GM23338 (cell line): ENCODE measurements around the gene APC. TPM values are rescaled to one million over a fixed set of nuclear protein-coding genes. Genes with fewer than 3 reads are reported as not detected.

ENCODE experiments used
- ATAC-seq: fragments of 200-7000 bp; cut with Tn5 transposase; 3 replicates; pipeline ENCODE4 v1.9.1; 2020
- DNase-seq: peaks from one replicate; pipeline ENCODE4 v3.0.0-alpha.2; 2015; ENCODE audit warnings: low spot score
- H2AFZ ChIP-seq: fragments of 200-600 bp; sonication (generic); 2 replicates; pipeline ENCODE4 v1.8.0; 2016; ENCODE audit warnings: antibody characterized with exemption, mild to moderate bottlenecking, moderate library complexity
- H3F3A ChIP-seq: fragments of 200-600 bp; sonication (generic); replicated peaks from 2 replicates; pipeline ENCODE4 v1.8.0; 2017; ENCODE audit warnings: antibody characterized with exemption, mixed run types, low read depth
- H3K27ac ChIP-seq: fragments of 200-600 bp; sonication (generic); 2 replicates; pipeline ENCODE4 v1.6.1; 2016; ENCODE audit warnings: low read depth
- H3K27me3 ChIP-seq: fragments of 200-600 bp; sonication (generic); 2 replicates; pipeline ENCODE4 v1.8.0; 2016; ENCODE audit warnings: mild to moderate bottlenecking, mixed run types, moderate library complexity; ENCODE audit not compliant: insufficient read depth
- H3K36me3 ChIP-seq: fragments of 200-600 bp; sonication (generic); 2 replicates; pipeline ENCODE4 v1.8.0; 2016; ENCODE audit warnings: mild to moderate bottlenecking; ENCODE audit not compliant: insufficient read depth
- H3K4me1 ChIP-seq: fragments of 200-600 bp; sonication (generic); 2 replicates; pipeline ENCODE4 v1.8.0; 2016; ENCODE audit warnings: mild to moderate bottlenecking, moderate library complexity; ENCODE audit not compliant: insufficient read depth
- H3K4me2 ChIP-seq: fragments of 200-600 bp; sonication (generic); 2 replicates; pipeline ENCODE4 v1.7.1; 2017; ENCODE audit warnings: mixed run types
- H3K4me3 ChIP-seq: fragments of 200-600 bp; sonication (generic); 2 replicates; pipeline ENCODE4 v1.6.1; 2016; ENCODE audit warnings: mixed run types
- H3K79me2 ChIP-seq: fragments of 200-600 bp; sonication (generic); replicated peaks from 2 replicates; pipeline ENCODE4 v1.8.0; 2017; ENCODE audit warnings: mild to moderate bottlenecking; ENCODE audit not compliant: insufficient read depth
- H3K9me2 ChIP-seq: fragments of 200-600 bp; sonication (generic); 2 replicates; pipeline ENCODE4 v1.8.0; 2017; ENCODE audit not compliant: insufficient read depth
- H4K20me1 ChIP-seq: fragments of 200-600 bp; sonication (generic); replicated peaks from 2 replicates; pipeline ENCODE4 v1.8.0; 2017; ENCODE audit warnings: mild to moderate bottlenecking; ENCODE audit not compliant: insufficient read depth
- H3K27ac Mint-ChIP-seq: 2 replicates; pipeline ENCODE4 v1.8.0; 2020; ENCODE audit warnings: inconsistent platforms, mild to moderate bottlenecking, moderate library complexity, mixed read lengths
- H3K27me3 Mint-ChIP-seq: 3 replicates; pipeline ENCODE4 v1.8.0; 2022; ENCODE audit warnings: low read depth, mild to moderate bottlenecking, moderate library complexity, mixed read lengths, inconsistent platforms; ENCODE audit not compliant: insufficient read depth, poor library complexity
- H3K36me3 Mint-ChIP-seq: 3 replicates; pipeline ENCODE4 v1.8.0; 2021; ENCODE audit warnings: low read depth, mild to moderate bottlenecking, inconsistent platforms, moderate library complexity, mixed read lengths
- H3K4me1 Mint-ChIP-seq: 3 replicates; pipeline ENCODE4 v1.8.0; 2020; ENCODE audit warnings: mild to moderate bottlenecking, inconsistent platforms, mixed read lengths
- H3K4me3 Mint-ChIP-seq: 3 replicates; pipeline ENCODE4 v1.8.0; 2021; ENCODE audit warnings: moderate library complexity, mild to moderate bottlenecking, inconsistent platforms, mixed read lengths
- H3K9me3 Mint-ChIP-seq: 3 replicates; pipeline ENCODE4 v1.8.0; 2020; ENCODE audit warnings: moderate library complexity, mild to moderate bottlenecking, inconsistent platforms, mixed read lengths
- EZH2 ChIP-seq: fragments of 200-600 bp; sonication (generic); IDR thresholded peaks from one replicate; pipeline ENCODE4 v1.8.0; 2017; ENCODE audit warnings: antibody characterized with exemption, mild to moderate bottlenecking, low read depth; ENCODE audit not compliant: unreplicated experiment
- POLR2AphosphoS5 ChIP-seq: IDR thresholded peaks from 2 replicates; pipeline ENCODE4 v1.6.1; 2016; ENCODE audit warnings: antibody characterized with exemption, low read depth
- STAT1 ChIP-seq: IDR thresholded peaks from one replicate; pipeline ENCODE4 v1.6.1; 2016; ENCODE audit warnings: antibody characterized with exemption; ENCODE audit not compliant: unreplicated experiment
- polyA plus RNA-seq: library from polyadenylated mRNA; unstranded; fragments of >200 nt; fragmentation: Nextera tagmentation; extraction: Ambion mirVana; gene quantifications from 2 replicates; pipeline ENCODE4 v1.2.1, GENCODE V29; 2016
- total RNA-seq: library from RNA; depleted of rRNA; stranded (reverse); fragments of >200 nt; shearing (Covaris generic); gene quantifications from 2 replicates; pipeline ENCODE4 v1.2.3, GENCODE V29; 2014
- TF ChIP-seq, protein P1 (sequence below): IDR thresholded peaks from 2 replicates; pipeline ENCODE4 v1.6.1; 2016; ENCODE audit warnings: antibody characterized with exemption

Gene APC
- total and polyA plus RNA-seq, 2 experiments from 2014 or later, result 42.4 to 62.9 TPM

DNA sequence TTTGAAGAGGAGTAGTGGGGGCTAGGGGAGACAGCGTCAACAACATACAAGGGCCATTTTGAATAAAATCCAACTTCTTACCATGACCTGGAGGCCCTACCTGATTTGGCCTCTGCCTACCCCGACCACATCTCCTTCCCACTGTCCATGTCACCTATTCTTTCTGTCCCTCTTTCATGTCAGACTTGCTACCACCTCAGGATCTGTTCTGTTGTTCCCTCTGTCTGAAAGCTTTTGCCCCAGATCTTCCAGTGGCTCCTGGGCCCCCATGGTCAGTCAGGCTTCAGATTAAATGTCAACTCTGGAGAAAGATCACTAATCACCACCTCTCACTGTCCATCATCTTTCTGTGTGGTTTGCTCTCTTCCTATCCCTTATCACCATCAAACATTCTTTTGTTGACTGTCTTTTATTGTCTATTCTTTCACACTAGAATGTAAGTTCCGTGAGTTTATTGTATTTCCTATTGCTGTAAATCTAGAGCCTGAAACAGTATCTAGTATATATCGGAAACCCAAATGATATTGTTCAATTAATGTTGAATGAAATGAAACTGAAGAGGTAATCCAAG is 31.2 kb upstream of the APC start (continued):
- TF ChIP-seq, protein P1, sequence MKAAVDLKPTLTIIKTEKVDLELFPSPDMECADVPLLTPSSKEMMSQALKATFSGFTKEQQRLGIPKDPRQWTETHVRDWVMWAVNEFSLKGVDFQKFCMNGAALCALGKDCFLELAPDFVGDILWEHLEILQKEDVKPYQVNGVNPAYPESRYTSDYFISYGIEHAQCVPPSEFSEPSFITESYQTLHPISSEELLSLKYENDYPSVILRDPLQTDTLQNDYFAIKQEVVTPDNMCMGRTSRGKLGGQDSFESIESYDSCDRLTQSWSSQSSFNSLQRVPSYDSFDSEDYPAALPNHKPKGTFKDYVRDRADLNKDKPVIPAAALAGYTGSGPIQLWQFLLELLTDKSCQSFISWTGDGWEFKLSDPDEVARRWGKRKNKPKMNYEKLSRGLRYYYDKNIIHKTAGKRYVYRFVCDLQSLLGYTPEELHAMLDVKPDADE, result no peak

DNA sequence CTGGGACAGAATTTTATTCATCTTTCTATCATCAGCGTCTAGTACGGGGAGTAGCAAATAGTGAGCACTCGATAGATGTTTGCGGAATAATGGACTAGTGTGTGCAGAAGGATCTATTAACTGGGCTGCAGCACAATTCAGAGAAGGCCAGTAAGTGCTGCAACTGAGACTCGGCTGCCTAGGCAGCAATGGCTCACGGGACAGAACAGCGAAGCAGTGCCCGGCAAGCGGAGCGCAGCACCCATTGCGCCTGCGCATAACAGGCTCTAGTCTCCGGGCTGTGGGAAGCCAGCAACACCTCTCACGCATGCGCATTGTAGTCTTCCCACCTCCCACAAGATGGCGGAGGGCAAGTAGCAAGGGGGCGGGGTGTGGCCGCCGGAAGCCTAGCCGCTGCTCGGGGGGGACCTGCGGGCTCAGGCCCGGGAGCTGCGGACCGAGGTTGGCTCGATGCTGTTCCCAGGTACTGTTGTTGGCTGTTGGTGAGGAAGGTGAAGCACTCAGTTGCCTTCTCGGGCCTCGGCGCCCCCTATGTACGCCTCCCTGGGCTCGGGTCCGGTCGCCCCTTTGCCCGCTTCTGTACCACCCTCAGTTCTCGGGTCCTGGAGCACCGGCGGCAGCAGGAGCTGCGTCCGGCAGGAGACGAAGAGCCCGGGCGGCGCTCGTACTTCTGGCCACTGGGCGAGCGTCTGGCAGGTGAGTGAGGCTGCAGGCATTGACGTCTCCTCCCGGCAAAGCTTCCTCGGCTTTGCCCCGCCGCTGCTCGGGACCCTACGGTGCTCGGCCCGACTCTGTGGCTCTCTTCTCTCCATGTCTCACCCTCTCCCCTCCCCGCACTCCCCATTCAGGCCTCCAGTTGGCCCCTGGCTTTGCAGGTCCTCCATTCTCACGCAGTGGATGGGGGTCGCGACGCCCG is 30.2 kb upstream of the APC start:
- H3K4me2 ChIP-seq, result peak overlapping the region; percentile 92
- ATAC-seq, result peak; percentile 89
- H3K36me3 ChIP-seq, result no peaks in the 10 kb centered on the region
- H3K27me3 Mint-ChIP-seq, result peaks cover 3% of the 10 kb centered on the region
- H4K20me1 ChIP-seq, result 0 out of 2 replicates have a peak, but pooled peaks cover 8% of the 10 kb centered on the region
- H3F3A ChIP-seq, result no peaks in the 10 kb centered on the region; the same call in 1 of the 2 replicates
- peaks cover 31% of the 10 kb centered on the region for H3K4me1 Mint-ChIP-seq
- H3K36me3 Mint-ChIP-seq, result no peaks in the 10 kb centered on the region; the same call in 1 of the 3 replicates
- H3K9me2 ChIP-seq, result no peaks in the 10 kb centered on the region
- no peaks in the 10 kb centered on the region for H3K9me3 Mint-ChIP-seq
- peak overlapping the region; percentile 96 for H3K27ac ChIP-seq
- H3K4me1 ChIP-seq, result peaks cover 19% of the 10 kb centered on the region
- DNase-seq, result peak; percentile 99
- H3K27ac Mint-ChIP-seq, result peak overlapping the region; percentile 91
- H3K79me2 ChIP-seq, result peaks cover 47% of the 10 kb centered on the region
- no peaks in the 10 kb centered on the region for H3K27me3 ChIP-seq
- H3K4me3 Mint-ChIP-seq, result peak overlapping the region; percentile 89
- H3K4me3 ChIP-seq, result peak overlapping the region; percentile 98
- peak overlapping the region; percentile 98 for H2AFZ ChIP-seq
- no peak for TF ChIP-seq EZH2
- TF ChIP-seq POLR2AphosphoS5, result peak; percentile 89
- TF ChIP-seq, protein P1, result peak; percentile 17; the same call in 1 of the 2 replicates

DNA sequence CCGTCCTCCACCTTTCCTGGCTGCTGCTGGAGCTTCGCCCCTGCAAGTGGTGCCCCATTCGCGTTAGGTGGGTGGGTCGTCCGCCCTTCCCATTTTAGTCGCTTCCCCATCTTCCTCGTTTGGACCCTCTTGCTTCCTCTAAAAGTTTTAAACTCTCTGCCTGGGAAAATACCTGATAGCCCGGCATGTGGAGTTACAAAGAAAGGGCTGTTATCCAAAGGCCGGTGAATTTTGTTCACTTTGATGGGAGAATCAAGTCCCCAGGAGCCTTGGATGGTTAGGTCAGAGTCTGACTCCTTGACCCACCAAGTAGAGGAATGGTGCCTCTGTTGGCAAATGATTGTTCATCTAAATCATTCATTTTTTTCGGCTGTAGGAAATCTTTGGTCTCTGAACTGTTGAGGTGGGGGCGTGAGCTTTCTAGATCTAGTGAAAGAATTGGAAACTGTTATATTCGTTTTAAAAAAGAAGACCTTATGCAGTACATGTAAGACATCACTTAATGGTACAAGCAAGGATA is 29.5 kb upstream of the APC start:
- H3K4me1 Mint-ChIP-seq, result peaks cover 34% of the 10 kb centered on the region
- no peaks in the 10 kb centered on the region; the same call in 1 of the 2 replicates for H3F3A ChIP-seq
- DNase-seq, result no peak
- H4K20me1 ChIP-seq, result peaks cover 8% of the 10 kb centered on the region; the same call in 1 of the 2 replicates
- H3K27me3 Mint-ChIP-seq, result peaks cover 3% of the 10 kb centered on the region
- peak overlapping the region; percentile 98 for H2AFZ ChIP-seq
- peaks cover 54% of the 10 kb centered on the region for H3K79me2 ChIP-seq
- no peaks in the 10 kb centered on the region for H3K9me3 Mint-ChIP-seq
- peak overlapping the region; percentile 98 for H3K4me3 ChIP-seq
- peak overlapping the region; percentile 91 for H3K27ac Mint-ChIP-seq
- peak overlapping the region; percentile 92 for H3K4me2 ChIP-seq
- H3K27ac ChIP-seq, result peak overlapping the region; percentile 96
- no peaks in the 10 kb centered on the region for H3K9me2 ChIP-seq
- ATAC-seq, result no peak
- TF ChIP-seq STAT1 (no peak), POLR2AphosphoS5 (no peak)
- H3K27me3 ChIP-seq, result no peaks in the 10 kb centered on the region
- H3K36me3 Mint-ChIP-seq, result no peaks in the 10 kb centered on the region; the same call in 1 of the 3 replicates
- peaks cover 19% of the 10 kb centered on the region for H3K4me1 ChIP-seq
- H3K4me3 Mint-ChIP-seq, result peak overlapping the region; percentile 89
- H3K36me3 ChIP-seq, result no peaks in the 10 kb centered on the region
